CD4-positive, alpha-beta T cell treated with Interleukin-15 for 4 hours (primary cell): ENCODE results near the gene PTBP2.

Experiments
- DNase-seq: peaks from one replicate; pipeline ENCODE4 v3.0.0-alpha.2; 2020; ENCODE audit warnings: low spot score

Gene PTBP2, protein sequence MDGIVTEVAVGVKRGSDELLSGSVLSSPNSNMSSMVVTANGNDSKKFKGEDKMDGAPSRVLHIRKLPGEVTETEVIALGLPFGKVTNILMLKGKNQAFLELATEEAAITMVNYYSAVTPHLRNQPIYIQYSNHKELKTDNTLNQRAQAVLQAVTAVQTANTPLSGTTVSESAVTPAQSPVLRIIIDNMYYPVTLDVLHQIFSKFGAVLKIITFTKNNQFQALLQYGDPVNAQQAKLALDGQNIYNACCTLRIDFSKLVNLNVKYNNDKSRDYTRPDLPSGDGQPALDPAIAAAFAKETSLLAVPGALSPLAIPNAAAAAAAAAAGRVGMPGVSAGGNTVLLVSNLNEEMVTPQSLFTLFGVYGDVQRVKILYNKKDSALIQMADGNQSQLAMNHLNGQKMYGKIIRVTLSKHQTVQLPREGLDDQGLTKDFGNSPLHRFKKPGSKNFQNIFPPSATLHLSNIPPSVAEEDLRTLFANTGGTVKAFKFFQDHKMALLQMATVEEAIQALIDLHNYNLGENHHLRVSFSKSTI

GRCh38 chr1:96721416-96722160, at the start of gene PTBP2:
PTBP2 (plus strand) TSS chr1:96721784; CDS start chr1:96721865, 81 bp downstream.
- DNase-seq = peak; percentile 81

- no peak for DNase-seq
Measured at GRCh38 chr1:96674915-96675314, 46.7 kb upstream of the PTBP2 start.

- no peak for DNase-seq
Measured at GRCh38 chr1:96682056-96682455, 39.5 kb upstream of the PTBP2 start.

GRCh38 chr1:96683931-96684330, 37.7 kb upstream of the PTBP2 start:
- DNase-seq = no peak

DNA sequence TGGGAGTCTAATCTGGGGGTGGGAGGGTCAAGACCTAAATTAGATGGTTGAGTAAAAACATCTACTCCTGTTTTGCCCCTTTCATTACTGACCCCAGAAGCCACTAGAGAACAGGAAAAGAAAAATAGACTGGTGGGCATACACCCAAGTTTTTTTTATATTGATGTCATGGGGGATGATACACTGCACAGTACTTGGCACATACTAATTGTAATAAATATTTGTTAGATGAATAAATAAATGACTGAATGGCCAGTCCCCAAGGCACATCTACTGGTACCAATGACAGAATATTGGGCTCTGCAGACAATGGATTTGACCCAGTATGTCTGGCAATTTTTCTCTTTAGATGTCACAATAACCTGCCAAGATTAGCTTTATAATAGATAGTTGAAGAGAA, 36.8 kb upstream of the PTBP2 start:
- no peak for DNase-seq

DNA sequence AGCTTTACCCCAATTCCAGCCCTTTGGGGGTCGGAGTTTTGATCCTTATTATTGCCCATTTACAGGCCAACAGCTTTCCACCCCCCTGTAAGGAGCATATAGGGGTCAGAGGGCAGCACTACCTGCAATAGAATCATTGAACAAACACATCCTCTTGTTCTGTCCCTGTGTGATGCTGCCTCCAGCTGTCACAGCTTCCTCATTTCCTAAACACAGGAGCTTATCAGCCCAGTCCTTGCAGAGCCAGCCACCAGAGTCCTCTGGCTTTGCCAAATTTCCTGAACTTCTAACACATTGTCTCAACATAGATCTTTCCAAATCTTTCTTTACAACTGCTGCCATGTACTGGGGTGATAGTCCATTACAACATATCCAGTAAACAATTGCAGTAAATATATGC, 32.8 kb upstream of the PTBP2 start:
- no peak for DNase-seq

DNA sequence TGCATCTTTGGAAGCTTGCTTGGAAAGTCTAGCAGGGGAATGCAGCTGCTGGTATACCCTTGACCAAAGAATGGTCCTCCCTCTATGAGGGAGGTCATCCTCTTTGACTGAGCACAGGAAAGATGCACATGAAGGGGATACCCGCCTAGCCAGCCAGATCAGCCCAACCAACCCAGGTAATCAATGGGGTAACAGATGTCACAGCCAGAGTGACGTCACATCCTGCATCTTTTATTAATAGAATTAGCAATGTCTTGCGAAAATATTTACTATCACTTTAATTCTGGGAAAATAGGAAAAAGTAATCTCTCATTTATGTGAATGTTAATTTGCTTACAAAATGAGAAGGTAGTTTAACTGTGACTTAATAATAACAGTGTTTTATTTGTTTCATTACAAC, 25.6 kb upstream of the PTBP2 start:
- DNase-seq = no peak

DNA sequence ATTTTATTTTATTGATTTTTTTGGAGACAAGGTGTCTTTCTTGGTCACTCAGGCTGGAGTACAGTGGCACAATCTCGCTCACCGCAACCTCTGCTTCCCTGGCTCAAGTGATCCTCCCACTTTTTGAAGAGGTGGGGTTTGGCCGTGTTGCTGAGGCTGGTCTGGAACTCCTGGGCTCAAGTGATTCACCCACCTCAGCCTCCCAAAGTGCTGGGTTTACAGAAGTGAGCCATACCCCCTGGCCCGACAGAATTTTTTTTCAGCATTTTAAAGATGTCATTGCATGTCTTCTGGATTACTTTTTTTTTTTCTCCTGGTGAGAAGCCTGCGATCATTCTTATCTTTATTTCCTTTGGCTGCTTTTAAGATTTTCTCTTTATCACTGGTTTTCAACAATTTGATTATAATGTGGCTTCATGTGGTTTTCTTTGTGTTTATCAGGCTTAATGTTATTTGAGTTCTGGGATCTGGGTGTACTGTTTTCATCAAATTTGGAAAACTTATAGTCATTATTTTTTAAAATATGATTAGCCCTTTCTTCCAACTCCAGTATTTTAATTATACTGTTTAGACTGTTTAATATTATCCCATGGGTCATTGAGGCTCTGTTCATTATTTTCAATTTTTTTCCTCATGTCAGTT, 23.1 kb upstream of the PTBP2 start:
- DNase-seq = no peak

DNA sequence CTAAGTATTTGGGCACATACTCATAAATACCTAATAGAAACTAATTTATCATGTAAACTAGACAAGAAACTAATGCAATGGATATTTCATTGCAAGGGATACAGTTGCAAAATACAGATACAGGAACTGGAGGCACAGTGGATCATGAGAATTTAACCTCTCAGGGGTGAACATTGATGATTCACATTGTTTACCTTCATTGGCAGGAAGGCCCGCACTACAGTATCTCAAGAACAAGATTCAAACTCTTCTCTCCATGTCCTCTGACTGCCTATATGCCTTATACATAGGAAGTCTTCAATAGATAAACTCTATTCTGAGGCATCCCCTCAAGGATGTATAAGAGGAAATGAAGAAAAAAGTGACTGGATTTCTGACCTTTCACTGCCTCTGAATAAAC, 18.4 kb upstream of the PTBP2 start:
- no peak for DNase-seq

DNA sequence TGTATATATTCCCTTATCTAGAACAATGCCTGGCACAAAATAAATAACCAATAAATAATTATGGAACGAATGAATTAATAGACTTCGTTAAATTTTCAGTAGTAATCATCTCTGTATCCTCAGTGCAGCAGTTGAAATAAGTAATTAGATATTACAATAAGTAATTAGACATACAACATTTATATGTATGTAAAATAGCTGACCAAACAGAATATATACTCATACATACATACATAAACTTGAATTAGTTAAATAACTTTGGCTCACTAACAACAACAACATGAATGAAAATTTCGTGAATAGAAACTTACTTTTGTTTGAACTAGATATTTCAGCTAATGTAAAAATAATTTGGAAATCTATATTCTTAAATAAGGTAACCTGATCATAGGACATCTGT, 14.6 kb upstream of the PTBP2 start:
- no peak for DNase-seq

DNA sequence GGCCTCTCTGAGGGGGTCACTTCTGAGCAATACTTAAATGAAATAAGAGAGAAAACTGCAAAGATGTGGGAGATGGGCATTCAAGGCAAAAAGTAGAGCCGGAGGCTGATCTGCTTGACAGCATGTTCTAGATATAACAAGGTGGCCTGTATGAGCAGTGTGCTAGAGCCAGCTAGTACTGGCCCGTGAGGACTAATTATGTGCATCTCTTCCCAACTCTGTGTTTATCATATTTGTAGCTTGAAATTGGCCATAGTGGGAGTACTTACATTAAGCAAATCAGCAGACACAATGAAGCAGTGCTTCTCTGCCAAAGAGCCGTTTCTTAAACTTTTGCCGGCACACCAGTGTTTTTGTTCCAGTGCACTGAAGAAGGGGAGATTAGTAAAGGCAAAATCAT, 13.1 kb upstream of the PTBP2 start:
- no peak for DNase-seq

GRCh38 chr1:96710708-96711477, 10.7 kb upstream of the PTBP2 start:
- DNase-seq = no peak

DNA sequence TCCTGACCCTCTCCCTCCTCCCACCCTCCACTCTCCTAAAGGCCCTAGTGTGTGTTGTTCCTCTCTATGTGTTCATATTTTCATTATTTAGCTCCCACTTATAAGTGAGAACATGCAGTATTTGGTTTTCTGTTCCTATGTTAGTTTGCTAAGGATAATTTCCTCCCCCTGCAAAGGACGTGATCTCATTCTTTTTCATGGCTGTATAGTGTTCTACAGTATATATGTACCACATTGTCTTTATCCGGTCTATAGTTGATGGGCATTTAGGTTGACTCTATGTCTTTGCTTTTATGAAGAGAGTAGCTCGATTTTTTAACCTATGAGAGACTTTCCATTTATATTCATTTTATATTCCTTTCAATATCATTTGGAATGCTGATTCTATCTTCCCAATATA, 7.9 kb upstream of the PTBP2 start:
- no peak for DNase-seq

- DNase-seq = no peak
Measured at GRCh38 chr1:96714881-96715280, 6.7 kb upstream of the PTBP2 start.

DNA sequence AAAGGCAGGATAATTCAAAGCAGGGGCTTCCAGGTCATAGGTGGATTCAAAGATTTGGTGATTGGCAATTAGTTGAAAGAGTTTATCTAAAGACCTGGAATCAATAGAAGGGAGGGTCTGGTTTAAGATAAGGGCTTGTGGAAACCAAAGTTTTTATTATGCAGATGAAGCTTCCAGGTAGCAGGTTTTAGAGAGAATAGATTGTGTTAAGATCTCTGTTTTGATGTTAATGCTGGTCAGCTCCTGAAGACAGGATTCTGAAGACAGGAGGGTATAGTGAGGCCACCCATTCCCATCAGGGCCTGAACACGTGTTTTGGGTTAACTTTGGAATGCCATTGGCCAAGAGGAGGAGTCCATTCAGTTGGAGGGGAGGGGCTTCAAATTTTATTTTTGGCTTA, 6.1 kb upstream of the PTBP2 start:
- DNase-seq = no peak

DNA sequence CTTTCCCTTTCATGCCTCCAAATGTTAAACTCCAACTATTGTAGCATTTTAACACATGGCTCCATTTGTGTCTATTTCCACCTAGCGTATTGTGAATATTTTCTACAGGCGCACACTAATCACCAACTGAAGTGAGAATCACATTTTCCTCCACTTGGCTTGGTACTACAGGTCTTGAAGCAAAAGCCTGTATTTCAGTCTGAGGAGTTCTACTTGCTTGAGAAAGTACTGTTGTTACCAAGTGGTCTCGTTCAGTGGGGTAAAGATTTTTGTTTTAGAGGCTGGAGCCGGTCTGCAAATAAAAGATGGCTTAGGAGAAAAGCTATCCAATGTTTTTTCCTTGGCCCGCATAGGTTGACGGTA, 550 bp upstream of the PTBP2 start:
- no peak for DNase-seq

- DNase-seq = peak; percentile 24
Measured at GRCh38 chr1:96722161-96722922, 758 bp downstream of the PTBP2 start.

DNA sequence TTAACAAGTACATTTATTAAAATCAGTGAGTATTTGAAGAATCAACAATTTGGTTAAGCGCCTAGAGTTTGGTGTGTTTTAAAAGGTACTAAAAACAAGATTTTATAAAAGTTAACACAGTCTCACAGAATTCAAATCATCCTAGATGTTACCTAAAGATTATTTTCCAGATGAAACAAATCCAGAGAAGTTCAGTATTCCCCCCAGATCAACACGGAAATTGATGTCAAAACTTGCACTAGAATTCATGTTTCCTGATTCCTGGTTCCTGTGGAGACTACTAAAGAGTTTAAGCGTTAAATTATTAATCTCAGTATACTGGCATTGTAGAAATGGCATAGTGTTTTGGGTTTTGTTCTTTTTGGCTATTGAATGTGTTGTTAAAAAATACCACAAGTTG, 1.4 kb downstream of the PTBP2 start:
- no peak for DNase-seq

DNA sequence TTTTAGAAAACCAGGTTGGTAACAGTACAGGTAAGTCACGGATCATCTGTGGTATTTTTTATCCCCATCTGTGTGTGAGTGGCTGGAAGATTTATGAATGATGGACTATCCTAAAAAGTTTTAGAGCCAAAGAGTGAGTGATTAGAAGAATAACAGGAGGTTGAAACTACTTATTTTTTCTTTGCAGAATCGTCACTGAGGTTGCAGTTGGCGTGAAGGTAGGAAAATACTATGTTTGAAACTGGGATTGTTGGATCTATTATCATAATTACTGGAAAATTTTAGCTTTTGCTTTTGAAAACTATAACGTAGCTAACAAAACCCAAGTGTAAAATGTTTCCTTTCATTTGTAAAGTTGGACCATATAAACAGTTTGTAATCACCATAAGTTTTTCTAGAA, 1.8 kb downstream of the PTBP2 start:
- no peak for DNase-seq

DNA sequence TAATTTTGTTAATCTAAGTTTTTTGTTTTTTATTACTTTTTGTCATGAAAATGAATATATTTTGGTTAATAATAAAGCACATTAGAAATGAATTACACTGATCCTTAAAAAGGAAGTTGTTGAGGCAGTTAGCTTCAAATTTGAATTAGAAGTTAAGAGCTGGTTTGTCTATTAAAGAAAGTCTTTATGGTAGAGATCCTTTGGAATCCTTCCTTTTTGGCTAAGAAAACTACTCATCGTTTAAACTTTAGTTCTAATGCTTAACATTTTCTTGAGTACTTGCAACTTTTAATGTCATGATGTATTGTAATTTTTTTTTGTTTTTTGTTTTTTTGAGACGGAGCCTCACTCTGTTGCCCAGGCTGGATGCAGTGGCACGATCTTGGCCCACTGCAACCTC, 2.4 kb downstream of the PTBP2 start:
- no peak for DNase-seq

DNA sequence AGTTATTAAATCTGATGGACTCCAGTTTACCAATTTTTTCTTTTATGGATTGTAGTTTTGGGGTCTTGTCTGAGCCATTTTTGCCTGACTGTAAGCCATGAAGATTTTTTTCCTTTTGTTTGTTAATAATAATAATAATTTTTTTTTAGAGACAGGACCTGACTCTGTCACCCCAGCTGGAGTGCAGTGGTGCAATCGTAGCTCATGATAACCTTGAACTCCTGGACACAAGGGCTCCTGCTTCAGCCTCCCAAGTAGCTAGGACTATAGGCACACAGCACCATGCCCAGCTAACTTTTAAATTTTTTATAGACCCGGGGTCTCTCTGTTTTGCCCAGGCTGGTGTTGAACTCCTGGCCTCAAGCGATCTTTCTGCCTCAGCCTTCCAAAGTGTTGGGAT, 6.3 kb downstream of the PTBP2 start:
- DNase-seq = no peak
